Mesenchymal stem cell (in vitro differentiated cells and primary cell): ENCODE measurements around the gene C1orf198. TPM values are rescaled to one million over a fixed set of nuclear protein-coding genes. Genes with fewer than 3 reads are reported as not detected.

ENCODE experiments used
- DNase-seq: peaks from one replicate; pipeline ENCODE4 v3.0.0-alpha.2; 2013
- H2AFZ ChIP-seq: one replicate; pipeline ENCODE4 v1.6.1; 2013; ENCODE audit warnings: low read depth, mild to moderate bottlenecking, control low read depth, inconsistent platforms, low read length, moderate library complexity
- H2AK5ac ChIP-seq: 2 replicates; pipeline ENCODE4 v1.6.1; 2013; ENCODE audit warnings: low read length, moderate library complexity, mild to moderate bottlenecking, inconsistent platforms; ENCODE audit not compliant: severe bottlenecking
- H2BK120ac ChIP-seq: one replicate; pipeline ENCODE4 v1.6.1; 2013; ENCODE audit warnings: low read depth, mild to moderate bottlenecking, inconsistent platforms, low read length, moderate library complexity
- H2BK12ac ChIP-seq, 2 experiments: one replicate each; pipeline ENCODE4 v1.6.1; 2013; ENCODE audit warnings: inconsistent platforms in 2 of 2, low read length in 2 of 2, mild to moderate bottlenecking in 2 of 2, moderate library complexity in 2 of 2, control low read depth in 1 of 2
- H2BK15ac ChIP-seq: one replicate; pipeline ENCODE4 v1.6.1; 2013; ENCODE audit warnings: mild to moderate bottlenecking, low read depth, inconsistent platforms; ENCODE audit not compliant: poor library complexity, severe bottlenecking
- H2BK5ac ChIP-seq: 2 replicates; pipeline ENCODE4 v1.6.1; 2013; ENCODE audit warnings: low read depth, mild to moderate bottlenecking, low read length, control low read depth, inconsistent platforms; ENCODE audit not compliant: poor library complexity, severe bottlenecking
- H3K14ac ChIP-seq, 2 experiments: one replicate each; pipeline ENCODE4 v1.6.1; 2013; ENCODE audit warnings: inconsistent platforms in 2 of 2, low read length in 2 of 2, control low read depth in 1 of 2, mild to moderate bottlenecking in 1 of 2, moderate library complexity in 1 of 2
- H3K18ac ChIP-seq, 2 experiments: one replicate each; pipeline ENCODE4 v1.6.1; 2013; ENCODE audit warnings: inconsistent platforms in 2 of 2, low read length in 2 of 2, control low read depth in 1 of 2, low read depth in 1 of 2, mild to moderate bottlenecking in 1 of 2
- H3K23ac ChIP-seq, 2 experiments: one replicate each; pipeline ENCODE4 v1.6.1; 2013; ENCODE audit warnings: inconsistent platforms in 2 of 2, low read length in 2 of 2, mild to moderate bottlenecking in 2 of 2, moderate library complexity in 2 of 2, control low read depth in 1 of 2
- H3K27ac ChIP-seq: 2 replicates; pipeline ENCODE4 v1.5.1; 2013; ENCODE audit warnings: mild to moderate bottlenecking, moderate library complexity, low read length, control low read depth, inconsistent platforms; ENCODE audit not compliant: poor library complexity, severe bottlenecking
- H3K27me3 ChIP-seq, 2 experiments: 2 replicates each; pipeline versions ENCODE4 v1.6.1 to v1.7.0; 2013; ENCODE audit warnings: low read length in 2 of 2, mild to moderate bottlenecking in 2 of 2, moderate library complexity in 2 of 2, control low read depth in 1 of 2, inconsistent platforms in 1 of 2; ENCODE audit not compliant: control insufficient read depth in 1 of 2, insufficient read depth in 1 of 2
- H3K36me3 ChIP-seq, 2 experiments: 2 replicates each; pipeline versions ENCODE4 v1.6.1 to v1.7.0; 2013; ENCODE audit warnings: low read length in 2 of 2, control low read depth in 1 of 2, inconsistent platforms in 1 of 2, low read depth in 1 of 2, mild to moderate bottlenecking in 1 of 2; ENCODE audit not compliant: insufficient read depth in 2 of 2, control insufficient read depth in 1 of 2
- H3K4ac ChIP-seq, 2 experiments: one replicate each; pipeline ENCODE4 v1.6.1; 2013; ENCODE audit warnings: inconsistent platforms in 2 of 2, low read length in 2 of 2, mild to moderate bottlenecking in 2 of 2, moderate library complexity in 2 of 2, control low read depth in 1 of 2, low read depth in 1 of 2
- H3K4me1 ChIP-seq: 2 replicates; pipeline ENCODE4 v1.6.1; 2013; ENCODE audit warnings: low read depth, low read length, control low read depth; ENCODE audit not compliant: control insufficient read depth, insufficient read depth
- H3K4me2 ChIP-seq: 2 replicates; pipeline ENCODE4 v1.6.1; 2013; ENCODE audit warnings: low read length, mild to moderate bottlenecking, inconsistent platforms; ENCODE audit not compliant: poor library complexity, severe bottlenecking
- H3K4me3 ChIP-seq, 2 experiments: 2 replicates each; pipeline versions ENCODE4 v1.5.1 to v1.7.0; 2013; ENCODE audit warnings: low read length in 2 of 2, mild to moderate bottlenecking in 2 of 2, control low read depth in 1 of 2, low read depth in 1 of 2; ENCODE audit not compliant: insufficient read depth in 1 of 2
- H3K79me1 ChIP-seq: replicated peaks from 2 replicates; pipeline ENCODE4 v1.6.1; 2013; ENCODE audit warnings: mild to moderate bottlenecking, control low read depth, low read length, inconsistent platforms; ENCODE audit not compliant: poor library complexity, severe bottlenecking
- H3K9ac ChIP-seq: 2 replicates; pipeline ENCODE4 v1.7.0; 2013; ENCODE audit warnings: mild to moderate bottlenecking, low read length, moderate library complexity
- H3K9me3 ChIP-seq: 2 replicates; pipeline ENCODE4 v1.7.0; 2013; ENCODE audit warnings: mild to moderate bottlenecking, low read length; ENCODE audit not compliant: control insufficient read depth
- H4K8ac ChIP-seq: one replicate; pipeline ENCODE4 v1.6.1; 2013; ENCODE audit warnings: inconsistent platforms, mild to moderate bottlenecking, low read length, moderate library complexity
- H4K91ac ChIP-seq: one replicate; pipeline ENCODE4 v1.6.1; 2013; ENCODE audit warnings: mild to moderate bottlenecking, low read length, inconsistent platforms
- WGBS: methylation state at CpG from one replicate; pipeline ENCODE4 v1.1.7; 2013; ENCODE audit warnings: mixed read lengths; 5-methylcytosine and 5-hydroxymethylcytosine counted together
- polyA plus RNA-seq, 2 experiments: library from polyadenylated mRNA; stranded (reverse); fragments of 200-250 nt; gene quantifications; one replicate each; pipeline ENCODE4 v1.2.3, GENCODE V29; 2013

C1orf198 gene
- 40.5 TPM for polyA plus RNA-seq (2013, experiment 1 of 2)
- 39.9 TPM for polyA plus RNA-seq (2013, experiment 2 of 2)

- Histone ChIP-seq H3K36me3 (peaks cover 6% of the 10 kb centered on the region in 2 experiments), H3K9ac (peak within 1 kb of the TSS; percentile 92), H4K8ac (peak within 1 kb of the TSS; percentile 99), H4K91ac (peak within 1 kb of the TSS; percentile 99), H2AFZ (peak within 1 kb of the TSS; percentile 92), H2BK12ac (peak within 1 kb of the TSS; percentile 86 to 96), H3K9me3 (no peaks in the 10 kb centered on the region), H3K14ac (peak within 1 kb of the TSS in 1 of 2 experiments; percentile 98), H3K27me3 (no peaks in the 10 kb centered on the region), H3K18ac (peak within 1 kb of the TSS; percentile 97 to 99), H3K4me3 (peak within 1 kb of the TSS; percentile 91 to 98), H2BK5ac (peak within 1 kb of the TSS; percentile 97), H2BK120ac (peak within 1 kb of the TSS; percentile 92), H3K4ac (peak within 1 kb of the TSS; percentile 99), H2BK15ac (peak within 1 kb of the TSS; percentile 100), H3K4me2 (peak within 1 kb of the TSS; percentile 92), H2AK5ac (peak within 1 kb of the TSS; percentile 95), H3K4me1 (peaks cover 22% of the 10 kb centered on the region), H3K27ac (peak within 1 kb of the TSS; percentile 88), H3K79me1 (peaks cover 10% of the 10 kb centered on the region), H3K23ac (peak within 1 kb of the TSS in 1 of 2 experiments; percentile 96)
- DNase-seq: peak; percentile 61
- WGBS: 1% methylated on average over 66 of the region's 96 CpGs
These were observed at the start of gene C1orf198 for GRCh38 chr1:230867903-230868735. Gene C1orf198, minus strand, starts transcription at chr1:230868521. Its CDS starts 9 bp downstream, at chr1:230868512.

GRCh38 chr1:230917284-230918135, 49.2 kb upstream of the C1orf198 start:
- Histone ChIP-seq H2BK120ac (no peak overlapping the region), H3K27me3 (no peaks in the 10 kb centered on the region), H2AK5ac (no peak overlapping the region), H3K36me3 (peaks cover 6 to 37% of the 10 kb centered on the region in 2 experiments), H2BK5ac (no peak overlapping the region), H4K91ac (no peak overlapping the region), H3K9ac (no peak overlapping the region), H3K79me1 (no peaks in the 10 kb centered on the region), H2BK12ac (no peak overlapping the region), H2BK15ac (no peak overlapping the region), H3K4me2 (no peak overlapping the region), H3K4me1 (peaks cover 4% of the 10 kb centered on the region), H3K23ac (no peak overlapping the region), H3K4me3 (no peak overlapping the region), H2AFZ (no peak overlapping the region), H3K9me3 (no peaks in the 10 kb centered on the region), H3K18ac (no peak overlapping the region), H3K14ac (no peak overlapping the region), H3K4ac (no peak overlapping the region), H4K8ac (no peak overlapping the region), H3K27ac (no peak overlapping the region)
- WGBS: 49% methylated on average over 14 of the region's 15 CpGs
- peak; percentile 76 for DNase-seq

GRCh38 chr1:230916587-230917283, 48.4 kb upstream of the C1orf198 start:
- Histone ChIP-seq H3K9me3 (no peaks in the 10 kb centered on the region), H3K4me2 (no peak overlapping the region), H2BK120ac (no peak overlapping the region), H3K36me3 (peaks cover 6 to 38% of the 10 kb centered on the region in 2 experiments), H2BK15ac (no peak overlapping the region), H3K27me3 (no peaks in the 10 kb centered on the region), H3K27ac (no peak overlapping the region), H3K14ac (no peak overlapping the region), H3K4ac (no peak overlapping the region), H2BK5ac (no peak overlapping the region), H4K8ac (no peak overlapping the region), H3K23ac (peak overlapping the region in 1 of 2 experiments; percentile 27), H3K9ac (no peak overlapping the region), H4K91ac (no peak overlapping the region), H2BK12ac (no peak overlapping the region), H3K18ac (no peak overlapping the region), H2AK5ac (no peak overlapping the region), H2AFZ (no peak overlapping the region), H3K4me3 (no peak overlapping the region), H3K79me1 (no peaks in the 10 kb centered on the region), H3K4me1 (peaks cover 4% of the 10 kb centered on the region)
- 86% methylated on average over 5 of the region's 8 CpGs for WGBS
- no peak for DNase-seq
